ENCODE measurements around the gene ALAD.

The ALAD gene

DNA sequence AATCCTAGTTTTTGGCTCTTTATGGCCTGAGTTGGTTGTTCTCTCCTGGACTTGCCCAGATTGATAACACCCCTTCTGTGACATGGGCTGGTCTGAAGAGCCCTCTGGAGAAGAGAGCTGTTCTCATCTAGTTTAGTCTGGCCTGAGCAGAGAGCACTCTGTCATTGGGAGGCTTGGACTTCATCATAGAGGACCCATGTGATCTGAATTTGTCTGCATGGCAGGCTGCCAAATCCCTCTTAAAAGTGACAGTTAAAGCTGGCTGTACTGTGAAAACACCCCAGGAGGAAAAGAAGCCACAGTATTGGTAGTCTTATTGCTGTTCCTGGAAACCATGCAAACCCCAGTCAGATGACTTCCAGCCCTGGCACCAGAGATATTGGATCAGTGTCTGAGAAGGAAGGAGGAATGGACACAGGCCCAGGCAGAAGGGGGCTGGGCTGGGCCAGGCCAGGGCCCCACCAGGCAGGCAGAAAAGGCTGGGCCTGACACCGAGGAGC is 57.3 kb downstream of the ALAD start:
- DNase-seq = peak; percentile 98

GRCh38 chr9:113341712-113342410 is 59.2 kb downstream of the ALAD start:
- peak; percentile 91 for DNase-seq

GRCh38 chr9:113340011-113340699 is 60.9 kb downstream of the ALAD start, which contains the start of gene WDR31:
WDR31 (minus strand) TSS chr9:113340275; CDS start chr9:113332022, 8,253 bp downstream.
- peak; percentile 94 for DNase-seq

DNA sequence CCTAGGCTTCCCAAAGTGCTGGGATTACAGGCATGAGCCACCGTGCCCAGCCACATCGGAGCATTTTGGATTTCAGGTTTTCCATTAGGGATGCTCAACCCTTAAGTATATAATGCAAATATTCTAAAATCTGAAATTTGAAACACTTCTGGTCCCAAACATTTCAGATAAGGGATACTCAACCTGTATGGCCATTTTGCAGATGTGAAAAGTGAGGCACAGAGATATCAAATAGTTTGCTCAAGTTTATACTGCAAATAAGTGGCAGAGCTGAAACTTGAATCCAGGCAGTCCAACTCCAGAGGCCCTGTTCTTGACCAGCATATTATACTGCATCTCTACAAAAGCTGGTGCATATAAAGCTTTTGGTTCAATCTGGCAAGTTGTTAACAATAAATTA is 63.4 kb downstream of the ALAD start:
- no peak for DNase-seq
